Nephron (organoid): Measurements from ENCODE around the gene CCDC141.

Experiments used
- H3K27ac Mint-ChIP-seq, 3 experiments: 2 replicates each; pipeline ENCODE4 v1.8.0; 2020; ENCODE audit warnings: mixed read lengths in 3 of 3, mild to moderate bottlenecking in 2 of 3, moderate library complexity in 1 of 3
- H3K27me3 Mint-ChIP-seq: 2 replicates; pipeline ENCODE4 v1.8.0; 2021; ENCODE audit warnings: low read depth, mild to moderate bottlenecking, moderate library complexity, mixed read lengths
- H3K36me3 Mint-ChIP-seq: 2 replicates; pipeline ENCODE4 v1.8.0; 2020; ENCODE audit warnings: low read depth, mixed read lengths
- H3K4me1 Mint-ChIP-seq: 2 replicates; pipeline ENCODE4 v1.8.0; 2020; ENCODE audit warnings: mixed read lengths
- H3K4me3 Mint-ChIP-seq, 3 experiments: 2 replicates each; pipeline ENCODE4 v1.8.0; 2020; ENCODE audit warnings: mild to moderate bottlenecking in 3 of 3, mixed read lengths in 3 of 3, moderate library complexity in 2 of 3
- H3K9me3 Mint-ChIP-seq: 2 replicates; pipeline ENCODE4 v1.8.0; 2020; ENCODE audit warnings: mixed read lengths
- TF ChIP-seq, protein P1 (sequence below), 3 experiments: fragments of 200-600 bp; sonication (generic); IDR thresholded peaks; one replicate each; pipeline ENCODE4 v1.5.0; 2021; ENCODE audit warnings: antibody characterized with exemption in 3 of 3; ENCODE audit not compliant: unreplicated experiment in 3 of 3

Gene CCDC141

DNA sequence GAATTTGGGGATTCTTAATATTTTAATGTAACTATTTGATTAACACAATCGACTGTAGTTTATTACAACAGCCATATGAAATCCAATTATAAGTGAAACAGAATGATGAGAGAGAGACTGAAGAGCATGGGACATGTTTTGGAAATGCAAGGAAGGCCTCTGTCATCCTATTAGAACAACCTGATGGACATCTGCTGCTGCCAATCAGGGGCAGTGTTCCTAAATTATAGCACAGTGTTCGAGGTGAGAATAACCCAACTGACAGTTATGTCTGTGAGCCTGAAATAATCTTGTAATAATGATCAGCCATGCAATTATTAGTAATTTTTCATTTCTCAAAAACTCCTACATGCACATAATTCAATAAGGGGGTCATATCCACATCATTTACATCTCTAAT is 73.6 kb downstream of the CCDC141 start:
- Mint-ChIP-seq H3K27ac (no peak overlapping the region), H3K4me3 (no peak overlapping the region), H3K4me1 (no peaks in the 10 kb centered on the region), H3K9me3 (no peaks in the 10 kb centered on the region), H3K36me3 (no peaks in the 10 kb centered on the region), H3K27me3 (no peaks in the 10 kb centered on the region)
- TF ChIP-seq, protein P1, sequence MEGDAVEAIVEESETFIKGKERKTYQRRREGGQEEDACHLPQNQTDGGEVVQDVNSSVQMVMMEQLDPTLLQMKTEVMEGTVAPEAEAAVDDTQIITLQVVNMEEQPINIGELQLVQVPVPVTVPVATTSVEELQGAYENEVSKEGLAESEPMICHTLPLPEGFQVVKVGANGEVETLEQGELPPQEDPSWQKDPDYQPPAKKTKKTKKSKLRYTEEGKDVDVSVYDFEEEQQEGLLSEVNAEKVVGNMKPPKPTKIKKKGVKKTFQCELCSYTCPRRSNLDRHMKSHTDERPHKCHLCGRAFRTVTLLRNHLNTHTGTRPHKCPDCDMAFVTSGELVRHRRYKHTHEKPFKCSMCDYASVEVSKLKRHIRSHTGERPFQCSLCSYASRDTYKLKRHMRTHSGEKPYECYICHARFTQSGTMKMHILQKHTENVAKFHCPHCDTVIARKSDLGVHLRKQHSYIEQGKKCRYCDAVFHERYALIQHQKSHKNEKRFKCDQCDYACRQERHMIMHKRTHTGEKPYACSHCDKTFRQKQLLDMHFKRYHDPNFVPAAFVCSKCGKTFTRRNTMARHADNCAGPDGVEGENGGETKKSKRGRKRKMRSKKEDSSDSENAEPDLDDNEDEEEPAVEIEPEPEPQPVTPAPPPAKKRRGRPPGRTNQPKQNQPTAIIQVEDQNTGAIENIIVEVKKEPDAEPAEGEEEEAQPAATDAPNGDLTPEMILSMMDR (IDR thresholded peaks at IDR 0.05; ENCODE audit: unreplicated experiment in 3 of 3): no peak

DNA sequence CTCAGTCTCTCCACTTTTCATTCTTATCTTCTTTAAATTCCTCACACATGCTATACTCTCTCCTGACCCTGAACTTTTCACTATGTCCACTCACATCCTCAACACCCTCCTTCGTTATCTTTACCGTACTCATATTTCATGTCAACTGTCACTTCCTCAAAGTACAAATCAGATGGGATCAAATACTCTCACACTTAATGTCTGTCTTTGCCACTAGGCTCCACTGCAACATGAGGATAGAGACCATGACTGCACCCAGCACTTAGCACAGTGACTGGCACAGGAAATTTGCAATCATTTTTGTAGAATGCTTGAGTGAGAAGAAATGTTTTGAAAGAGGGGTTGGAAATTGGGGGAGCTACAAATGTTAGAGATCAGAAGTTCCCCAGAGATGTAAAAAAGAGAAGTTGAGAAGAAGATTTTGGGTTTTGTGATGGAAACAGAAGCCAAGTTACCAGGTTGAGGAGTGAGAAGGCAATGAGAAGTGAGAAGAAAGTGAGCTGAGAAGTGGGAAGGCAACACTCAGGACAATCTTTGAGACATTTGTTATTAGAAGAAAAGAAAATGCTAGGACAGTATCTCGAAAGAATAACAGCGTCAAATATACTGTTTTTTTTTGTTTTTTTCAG is 87.0 kb downstream of the CCDC141 start:
- TF ChIP-seq, protein P1 (IDR thresholded peaks at IDR 0.05; ENCODE audit: unreplicated experiment in 3 of 3): no peak
- no peak overlapping the region for H3K4me3 Mint-ChIP-seq
- H3K4me1 Mint-ChIP-seq: no peaks in the 10 kb centered on the region
- H3K9me3 Mint-ChIP-seq: peaks cover 8% of the 10 kb centered on the region
- H3K36me3 Mint-ChIP-seq: no peaks in the 10 kb centered on the region
- H3K27me3 Mint-ChIP-seq: no peaks in the 10 kb centered on the region
- no peak overlapping the region for H3K27ac Mint-ChIP-seq

DNA sequence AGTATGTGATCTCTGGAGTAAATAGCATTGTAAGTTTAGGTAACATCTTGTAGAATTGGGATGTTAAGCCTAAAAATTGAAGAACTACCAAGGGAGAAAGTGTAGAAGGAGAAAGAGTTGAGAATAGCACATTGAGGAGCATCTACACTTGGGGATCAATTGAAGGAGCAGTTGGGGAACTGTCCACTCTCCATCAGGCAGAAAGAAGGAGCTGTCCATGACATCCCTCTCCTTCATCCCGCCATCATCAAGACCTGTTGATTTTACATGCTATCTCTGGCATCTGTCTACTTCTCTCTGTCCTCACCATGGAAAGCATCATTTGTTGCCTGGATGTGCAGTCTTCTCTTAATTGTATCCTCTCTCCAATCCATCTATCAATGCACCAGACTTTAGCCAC is 87.8 kb downstream of the CCDC141 start:
- TF ChIP-seq, protein P1 (IDR thresholded peaks at IDR 0.05; ENCODE audit: unreplicated experiment in 3 of 3): no peak
- H3K36me3 Mint-ChIP-seq: no peaks in the 10 kb centered on the region
- H3K27me3 Mint-ChIP-seq: no peaks in the 10 kb centered on the region
- H3K9me3 Mint-ChIP-seq: peaks cover 5% of the 10 kb centered on the region
- no peak overlapping the region for H3K4me3 Mint-ChIP-seq
- no peak overlapping the region for H3K27ac Mint-ChIP-seq
- no peaks in the 10 kb centered on the region for H3K4me1 Mint-ChIP-seq

DNA sequence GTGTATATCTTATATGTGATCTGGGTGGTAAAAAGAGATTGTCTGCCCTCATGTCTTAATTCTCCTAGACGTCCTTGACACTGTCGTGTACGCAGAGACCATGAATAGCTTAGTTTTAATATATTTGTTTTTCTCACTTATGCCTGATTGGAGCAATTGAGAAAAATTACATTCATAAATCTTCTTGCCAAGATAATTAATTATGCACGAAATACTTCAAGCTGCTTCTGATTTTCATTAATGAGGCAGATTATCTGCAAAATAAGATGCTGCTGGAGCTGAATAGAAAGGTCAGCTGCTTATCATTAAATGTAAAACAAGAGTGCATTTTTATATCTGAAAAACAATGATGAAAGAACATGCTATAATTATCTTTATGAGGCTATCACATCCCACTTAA is 95.9 kb downstream of the CCDC141 start:
- TF ChIP-seq, protein P1 (IDR thresholded peaks at IDR 0.05; ENCODE audit: unreplicated experiment in 3 of 3): no peak
- no peak overlapping the region for H3K4me3 Mint-ChIP-seq

DNA sequence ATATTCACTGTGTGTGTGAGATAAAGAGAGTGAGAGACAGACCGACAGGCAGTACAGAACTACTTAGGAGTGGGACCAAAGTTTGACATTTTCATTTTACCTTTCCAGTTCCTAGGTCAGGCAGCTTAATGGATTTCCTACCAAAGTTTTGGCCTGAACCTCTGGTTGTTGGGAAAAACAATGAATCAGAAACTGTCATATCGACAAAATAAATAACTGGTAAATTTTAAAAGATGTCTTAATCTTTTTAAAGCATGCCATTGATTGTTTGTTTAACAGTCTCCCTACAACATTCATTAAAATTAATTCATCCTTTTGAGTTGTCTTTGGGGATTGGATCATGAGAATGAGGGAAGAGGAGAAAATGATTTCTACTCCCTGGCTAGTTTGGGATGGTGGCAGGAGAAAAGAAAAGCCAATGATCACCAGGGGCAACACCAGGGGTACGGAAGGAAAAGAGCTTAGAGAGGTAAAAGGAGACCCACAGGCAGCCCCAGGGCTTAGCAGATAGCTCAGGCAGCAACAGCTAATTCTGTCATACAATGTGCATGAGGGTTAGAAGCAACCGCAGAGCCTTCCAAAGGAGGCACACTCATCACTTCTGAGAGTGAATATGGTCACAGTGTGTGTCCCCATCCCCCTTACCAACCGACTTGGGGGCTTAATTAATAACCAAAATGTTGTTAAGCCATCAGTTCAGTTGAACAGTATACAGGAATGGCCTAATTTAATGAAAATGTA is 98.5 kb downstream of the CCDC141 start:
- no peaks in the 10 kb centered on the region for H3K27me3 Mint-ChIP-seq
- H3K9me3 Mint-ChIP-seq: peaks cover 4% of the 10 kb centered on the region
- H3K4me3 Mint-ChIP-seq: no peak overlapping the region
- no peak overlapping the region for H3K27ac Mint-ChIP-seq
- H3K4me1 Mint-ChIP-seq: peaks cover 12% of the 10 kb centered on the region
- no peaks in the 10 kb centered on the region for H3K36me3 Mint-ChIP-seq
- TF ChIP-seq, protein P1 (IDR thresholded peaks at IDR 0.05; ENCODE audit: unreplicated experiment in 3 of 3): no peak

More for the DNA sequence above, 95.9 kb downstream of the CCDC141 start:
- H3K4me1 Mint-ChIP-seq: no peaks in the 10 kb centered on the region
- H3K36me3 Mint-ChIP-seq: no peaks in the 10 kb centered on the region
- H3K27ac Mint-ChIP-seq: no peak overlapping the region
- H3K9me3 Mint-ChIP-seq: no peaks in the 10 kb centered on the region
- H3K27me3 Mint-ChIP-seq: no peaks in the 10 kb centered on the region

DNA sequence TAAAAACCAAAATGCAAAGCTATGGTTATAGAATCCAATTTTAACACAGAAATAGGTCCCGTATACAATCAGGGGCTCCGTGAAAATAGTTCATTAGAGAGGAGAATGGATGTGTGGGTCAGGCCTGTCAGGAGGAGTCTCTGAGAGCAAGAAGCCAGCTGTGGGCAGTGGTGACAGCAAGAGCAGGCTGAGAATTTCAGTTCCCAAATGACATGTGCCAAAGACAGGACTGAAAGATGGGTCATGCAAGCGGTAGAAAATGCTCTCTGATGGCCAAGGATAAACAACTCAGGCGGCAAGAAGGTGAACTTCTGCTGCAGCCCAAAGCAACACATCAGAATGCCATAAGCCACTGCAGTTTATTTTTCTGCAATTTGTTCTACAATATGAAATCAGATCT is 100.4 kb downstream of the CCDC141 start:
- TF ChIP-seq, protein P1 (IDR thresholded peaks at IDR 0.05; ENCODE audit: unreplicated experiment in 3 of 3): no peak
- H3K4me1 Mint-ChIP-seq: peaks cover 12% of the 10 kb centered on the region
- H3K9me3 Mint-ChIP-seq: peaks cover 4% of the 10 kb centered on the region
- H3K27ac Mint-ChIP-seq: no peak overlapping the region
- H3K27me3 Mint-ChIP-seq: no peaks in the 10 kb centered on the region
- H3K36me3 Mint-ChIP-seq: no peaks in the 10 kb centered on the region
- H3K4me3 Mint-ChIP-seq: no peak overlapping the region
